Astrocyte of the hippocampus (primary cell): ENCODE measurements around the gene FGF1.

ENCODE experiments used
- DNase-seq: peaks from one replicate; pipeline ENCODE4 v3.0.0; 2011; ENCODE audit warnings: low read depth, low spot score

The FGF1 gene

DNA sequence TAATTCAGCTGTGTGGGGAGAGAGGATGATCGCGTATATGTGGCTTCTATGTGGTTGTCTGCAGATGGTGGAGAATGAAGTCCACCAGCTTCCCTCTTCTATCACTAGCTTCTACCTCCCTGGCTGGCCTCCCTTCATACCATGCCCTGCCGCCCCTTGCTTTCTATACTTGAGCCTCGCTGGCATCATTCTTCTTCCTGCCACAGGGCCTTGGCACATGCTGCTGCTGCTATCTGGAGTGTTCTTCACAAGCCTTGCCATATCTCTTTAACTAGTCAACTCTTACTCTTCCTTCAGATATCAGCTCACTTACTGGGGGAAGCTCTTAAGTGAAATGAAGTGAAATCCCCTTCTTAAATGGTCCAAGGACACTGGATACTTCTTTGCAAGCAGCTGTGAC is 100.4 kb downstream of the FGF1 start:
- DNase-seq: no peak

DNA sequence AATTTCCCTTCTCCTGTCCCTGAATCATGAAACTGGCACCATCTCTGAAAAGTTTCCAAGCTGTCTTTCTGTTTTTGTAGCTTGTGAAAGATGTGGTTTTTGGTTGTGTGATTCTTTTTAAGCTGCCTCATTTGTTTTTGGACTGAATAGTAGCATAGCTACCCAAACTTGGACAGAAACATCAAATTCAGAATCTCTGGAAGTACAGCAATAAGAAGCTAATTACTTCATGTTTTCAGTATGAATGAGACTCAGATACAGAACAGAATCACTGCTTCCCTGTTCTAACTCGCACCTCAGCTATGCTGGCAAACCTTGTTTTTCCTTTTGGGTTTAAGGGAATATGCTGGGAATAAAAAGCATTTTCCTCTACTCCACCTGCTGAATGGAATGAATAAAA is 101.0 kb downstream of the FGF1 start:
- DNase-seq: peak; percentile 73

DNA sequence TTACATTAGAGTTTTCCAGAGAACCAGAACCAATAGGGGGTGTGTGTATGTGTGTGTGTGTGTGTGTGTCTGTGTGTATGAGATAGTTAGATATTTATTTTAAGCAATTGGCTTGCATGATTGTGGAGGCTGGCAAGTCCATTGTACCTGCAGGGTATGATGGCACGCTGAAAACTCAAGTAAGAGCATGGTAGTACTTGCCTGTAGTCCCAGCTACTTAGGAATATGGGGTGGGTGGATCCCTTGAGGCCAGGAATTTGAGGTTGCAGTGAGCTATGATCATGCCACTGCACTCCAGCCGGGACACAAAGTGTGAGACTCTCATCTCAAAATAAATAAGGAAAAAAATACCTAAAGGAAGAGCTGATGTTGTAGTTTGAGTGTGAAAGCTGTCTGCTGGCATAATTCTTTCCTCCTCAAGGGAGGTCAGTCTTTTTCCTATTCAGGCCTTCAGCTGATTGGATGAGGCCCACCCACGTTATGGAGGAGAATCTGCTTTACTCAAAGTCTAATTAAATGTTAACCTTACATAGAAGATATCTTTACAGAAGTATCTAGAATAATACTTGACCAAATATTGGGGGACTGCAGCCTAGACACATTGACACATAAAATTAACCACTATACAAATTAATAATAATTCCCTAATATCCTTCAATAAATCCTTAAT is 107.6 kb downstream of the FGF1 start:
- no peak for DNase-seq

DNA sequence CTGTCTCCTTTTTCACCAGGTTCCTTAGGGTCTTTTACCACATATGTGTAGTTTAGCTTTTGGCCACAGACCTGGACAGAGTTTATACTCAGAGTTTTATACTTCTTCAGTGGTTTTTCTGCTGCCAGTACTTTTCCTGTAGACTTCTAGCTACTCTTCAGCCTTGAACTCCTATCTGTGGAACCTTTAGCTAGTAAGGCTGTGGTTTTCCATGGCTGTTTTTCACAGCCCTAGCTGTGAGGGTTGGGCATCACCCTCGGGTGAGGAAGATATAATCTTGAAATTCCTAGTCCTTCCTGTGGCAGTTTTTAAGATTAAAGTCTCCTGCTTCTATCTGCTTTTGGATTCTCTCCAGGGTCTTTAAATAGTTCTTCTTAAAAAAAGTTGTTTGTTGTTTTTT is 109.1 kb downstream of the FGF1 start:
- DNase-seq: no peak

DNA sequence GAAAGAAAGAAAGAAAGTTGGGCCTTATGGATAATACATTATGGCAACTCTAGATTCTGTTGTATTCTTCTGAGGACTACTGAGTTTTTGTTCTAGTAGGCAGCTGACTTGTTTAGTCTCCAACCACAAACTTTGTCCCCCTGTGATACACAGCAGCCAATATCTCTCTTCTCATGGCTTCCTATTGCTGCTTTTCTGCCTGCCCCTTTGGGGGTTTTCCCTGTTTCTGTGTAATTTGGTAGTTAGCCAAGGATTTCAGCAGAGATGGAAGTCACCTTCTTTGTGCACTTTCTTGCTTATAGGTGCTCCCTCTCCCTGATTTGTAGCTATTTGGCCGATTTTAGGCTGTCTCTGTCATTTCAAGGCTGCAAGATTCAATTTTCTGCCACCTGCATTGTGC is 109.6 kb downstream of the FGF1 start:
- DNase-seq: no peak

DNA sequence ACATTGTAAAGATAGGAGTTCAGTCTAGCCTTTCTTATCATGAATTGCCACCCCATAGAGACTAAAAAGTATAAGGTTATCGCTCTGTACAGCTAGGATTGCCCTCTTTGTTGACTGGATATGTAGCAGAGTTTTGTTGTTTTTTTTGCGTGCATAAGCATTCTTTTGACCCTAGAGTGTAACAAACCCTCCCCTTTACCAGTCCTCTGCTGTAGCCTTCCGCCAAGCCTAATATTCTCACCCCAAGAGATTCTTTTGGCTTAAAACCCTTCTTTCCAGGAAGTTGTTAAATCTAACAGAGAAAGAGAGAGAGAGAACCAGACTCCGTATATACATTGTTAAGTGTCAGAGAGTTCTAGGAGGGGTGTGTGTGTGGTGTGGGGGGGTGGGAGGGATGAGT is 113.9 kb downstream of the FGF1 start:
- no peak for DNase-seq

DNA sequence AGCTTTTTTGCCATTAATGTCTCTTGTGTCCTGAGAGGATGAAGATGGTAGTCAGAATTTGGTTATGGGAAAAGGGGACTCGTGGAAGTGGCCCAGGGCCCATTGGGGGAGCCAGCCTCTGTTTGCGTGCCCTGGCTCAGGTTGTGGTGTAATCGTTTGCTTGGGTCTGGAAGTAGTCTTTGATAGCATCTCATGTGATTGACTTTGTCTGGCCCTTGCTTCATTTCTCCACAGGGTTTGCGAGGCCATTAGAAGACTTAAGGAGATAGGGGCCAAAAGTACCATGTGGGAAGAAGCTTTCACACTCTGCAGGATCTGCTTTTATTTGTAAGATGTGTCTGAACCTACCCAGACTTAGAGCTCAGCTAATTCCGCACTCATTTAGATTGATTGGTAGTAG is 114.5 kb downstream of the FGF1 start:
- DNase-seq: no peak

DNA sequence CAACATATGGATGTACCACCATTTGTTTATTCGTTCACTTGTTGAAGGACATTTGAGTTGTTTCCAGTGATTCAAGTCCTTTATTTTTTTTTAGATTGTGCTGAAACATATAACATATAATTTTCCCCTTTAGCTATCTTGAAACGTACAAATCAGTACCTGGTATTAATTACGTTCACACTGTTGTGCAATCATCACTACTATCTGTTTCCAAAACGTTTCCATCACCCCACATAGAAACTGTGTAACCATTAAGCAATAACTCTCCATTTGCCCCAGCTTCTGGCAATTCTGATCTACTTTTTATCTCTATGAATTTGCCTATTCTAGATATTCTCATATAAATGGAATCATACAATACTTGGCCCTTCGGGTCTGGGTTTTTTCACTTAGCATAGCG is 116.0 kb downstream of the FGF1 start:
- no peak for DNase-seq

DNA sequence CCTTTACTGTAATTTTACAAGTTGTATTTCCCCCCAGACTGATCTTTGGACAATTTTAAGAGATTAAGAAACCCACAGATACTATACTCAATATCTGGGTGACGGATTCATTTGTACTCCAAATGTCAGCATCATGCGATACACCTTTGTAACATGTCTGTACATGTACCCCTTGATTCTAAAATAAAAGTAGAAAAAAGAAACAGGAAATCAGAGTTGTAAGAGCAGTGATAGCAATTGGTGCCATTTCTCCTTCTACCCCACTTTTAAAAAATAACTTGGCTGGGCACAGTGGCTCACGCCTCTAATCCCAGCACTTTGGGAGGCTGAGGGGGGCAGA is 116.9 kb downstream of the FGF1 start:
- DNase-seq: no peak

DNA sequence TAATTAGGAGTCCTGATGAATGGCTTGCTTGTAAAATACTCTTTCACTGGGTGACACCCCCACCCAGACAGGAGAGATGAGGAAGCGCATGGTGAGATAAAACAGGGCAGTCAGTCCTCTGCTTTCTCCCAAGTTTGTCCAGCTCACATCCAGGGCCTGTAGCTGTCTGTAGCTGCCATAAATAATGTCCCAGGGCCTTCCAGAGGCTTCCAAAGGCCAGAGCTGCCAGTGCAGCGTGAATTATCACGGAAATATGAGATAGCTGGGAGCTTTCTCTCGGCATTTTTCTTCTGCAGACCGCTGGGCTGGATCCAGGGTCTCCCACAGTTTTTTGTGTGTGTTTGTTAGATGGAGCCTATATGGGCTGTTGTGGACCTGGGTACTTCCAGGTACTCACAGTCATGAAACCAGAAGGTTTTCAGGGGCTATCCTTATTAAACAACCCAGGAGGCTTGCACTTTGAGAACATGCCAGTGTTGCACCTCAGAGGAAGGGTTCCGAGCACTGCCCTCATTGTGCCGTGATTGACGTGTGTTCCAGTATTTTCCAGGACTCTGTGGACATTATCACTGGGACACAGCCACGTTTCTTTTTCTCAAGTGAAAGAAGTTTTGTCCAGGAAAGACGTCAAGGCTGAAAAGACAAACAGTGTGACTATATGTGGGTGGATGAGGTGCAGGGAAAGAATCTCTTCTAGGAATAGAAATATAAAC is 117.5 kb downstream of the FGF1 start:
- DNase-seq: peak; percentile 33

DNA sequence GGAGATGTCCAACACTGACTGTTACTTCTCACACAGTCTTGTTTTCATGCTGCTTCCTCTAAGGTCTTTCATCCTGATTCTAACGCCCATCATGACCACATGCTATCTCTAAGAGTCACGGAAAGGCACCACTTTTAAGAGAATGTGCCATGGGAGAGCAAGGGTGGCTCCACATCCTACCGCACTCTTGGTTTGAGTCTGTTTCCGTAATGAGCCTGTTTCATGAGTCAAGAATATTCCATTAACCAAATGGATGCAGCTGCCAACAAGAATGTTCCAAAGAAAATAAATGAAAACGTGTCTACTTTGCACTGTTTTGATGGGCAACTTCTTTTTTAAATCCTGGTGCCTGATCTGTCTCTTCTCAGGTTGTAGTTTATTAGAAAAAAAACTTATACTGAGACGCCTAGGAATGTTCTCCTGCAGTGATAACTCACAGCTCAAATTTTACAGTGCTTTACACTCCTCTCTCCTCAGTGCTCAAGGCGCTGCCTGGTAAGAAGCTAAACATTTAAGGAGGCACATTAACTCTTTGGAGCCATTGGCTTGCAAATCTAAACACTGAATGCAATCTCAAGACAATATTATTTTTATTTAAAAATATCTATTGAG is 124.3 kb downstream of the FGF1 start:
- DNase-seq: peak; percentile 70

DNA sequence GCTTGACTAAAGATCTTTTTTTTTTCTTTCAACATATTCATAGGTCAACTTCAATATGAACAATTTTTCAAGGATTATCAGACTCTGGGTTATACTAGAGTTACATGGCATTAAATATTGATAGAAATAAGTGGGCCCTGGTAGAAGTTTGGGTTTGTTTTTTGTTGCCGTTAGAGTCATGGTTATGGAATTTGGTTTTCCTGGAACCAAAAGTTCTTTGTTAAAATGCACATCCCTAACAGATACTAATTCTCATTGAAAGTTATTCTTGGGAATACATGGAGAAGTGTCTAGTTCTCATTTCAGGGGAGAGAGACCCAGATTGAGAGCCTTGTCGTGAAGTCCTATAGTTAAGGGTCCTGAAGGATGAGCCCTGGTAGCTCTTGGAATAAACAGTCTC is 124.9 kb downstream of the FGF1 start:
- peak; percentile 30 for DNase-seq

DNA sequence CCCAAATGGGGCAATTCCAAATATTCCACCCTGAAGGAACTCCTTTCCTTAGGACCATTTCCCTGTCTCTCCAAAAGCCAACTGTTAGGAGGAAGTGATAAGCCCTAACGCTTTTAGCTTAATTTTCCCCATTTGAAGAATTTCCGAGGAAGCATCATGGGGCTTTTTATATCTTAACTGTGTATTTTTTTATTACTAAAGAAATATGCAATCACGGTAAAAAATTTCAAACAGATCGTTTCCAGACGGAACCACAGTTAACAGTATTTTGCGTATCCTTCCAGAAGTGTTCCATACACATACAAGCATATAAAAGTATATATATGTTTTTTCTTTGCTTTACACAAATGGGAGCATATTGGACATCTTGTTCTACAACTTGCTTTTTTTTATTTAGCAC is 133.8 kb downstream of the FGF1 start:
- DNase-seq: no peak

DNA sequence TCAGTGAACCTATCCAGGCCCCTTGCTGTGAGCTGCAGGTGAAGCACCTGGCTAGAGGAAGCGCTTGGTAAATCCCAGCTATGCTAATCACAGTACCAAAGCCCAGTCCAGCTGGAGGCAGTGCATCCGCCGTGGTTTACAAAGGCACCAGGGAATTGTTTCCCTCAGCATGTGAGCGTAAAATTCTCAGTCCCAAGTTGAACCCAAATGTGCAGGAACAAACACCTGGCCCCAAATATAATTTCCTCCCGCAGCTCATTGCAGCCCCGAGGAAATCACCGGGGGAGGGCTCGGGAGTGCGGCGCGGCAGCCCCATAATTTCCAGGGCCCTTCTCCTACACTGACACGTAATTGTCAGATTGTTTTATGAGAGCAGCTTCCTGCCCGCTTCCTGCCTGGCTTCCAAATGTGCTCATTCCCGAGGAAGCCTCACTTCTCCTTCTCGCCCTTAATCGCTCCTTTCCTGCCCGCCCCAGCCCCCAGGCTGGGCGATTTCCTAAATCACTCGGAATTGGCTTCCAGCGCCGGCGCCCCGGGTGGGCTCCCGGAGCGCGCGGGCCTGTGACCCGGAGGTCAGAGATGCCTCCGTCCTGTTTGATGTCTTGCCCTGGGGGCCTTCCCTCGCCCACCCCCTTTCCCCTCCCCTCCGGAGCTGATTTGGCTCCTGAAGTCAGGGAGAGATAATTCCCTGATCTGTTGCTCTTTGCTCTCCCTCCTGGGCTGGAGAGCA is 134.4 kb downstream of the FGF1 start:
- DNase-seq: peak; percentile 21

DNA sequence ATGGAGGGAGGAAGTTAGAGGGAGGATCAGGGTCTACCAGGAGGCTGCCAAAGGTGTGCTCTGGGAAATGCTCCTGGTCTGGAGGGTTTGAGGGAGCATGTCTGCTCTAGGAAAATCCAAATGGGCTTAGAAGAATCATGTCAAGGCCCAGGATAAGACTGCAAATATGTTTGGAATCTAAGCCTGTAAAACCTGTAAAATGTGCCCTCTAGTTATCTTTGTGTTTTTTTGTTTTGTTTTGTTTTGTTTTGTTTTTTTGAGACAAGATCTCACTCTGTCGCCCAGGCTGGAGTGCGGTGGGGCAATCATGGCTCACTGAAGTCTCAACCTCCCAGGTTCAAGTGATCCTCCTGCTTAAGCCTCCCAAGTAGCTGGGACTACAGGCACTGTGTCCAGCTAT is 135.4 kb downstream of the FGF1 start:
- DNase-seq: no peak

DNA sequence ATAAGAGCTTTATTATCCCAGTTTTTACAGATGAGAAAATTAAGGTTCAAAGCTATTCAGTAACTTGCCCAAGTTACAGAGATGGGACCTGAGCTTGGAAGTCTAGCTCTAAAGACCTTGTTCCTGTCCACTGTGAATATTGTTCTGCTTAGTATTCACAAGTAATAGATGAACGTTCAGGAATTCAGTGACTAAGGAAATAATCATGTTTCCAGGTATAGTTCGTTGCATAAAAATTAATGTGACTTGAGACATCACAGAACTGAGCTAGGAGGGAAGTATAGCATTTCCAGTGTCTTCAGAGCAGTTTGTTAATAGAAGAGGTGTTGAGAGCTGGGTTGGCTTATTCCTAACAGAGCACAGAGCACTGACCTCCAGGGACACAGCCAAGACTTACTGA is 136.1 kb downstream of the FGF1 start:
- no peak for DNase-seq

DNA sequence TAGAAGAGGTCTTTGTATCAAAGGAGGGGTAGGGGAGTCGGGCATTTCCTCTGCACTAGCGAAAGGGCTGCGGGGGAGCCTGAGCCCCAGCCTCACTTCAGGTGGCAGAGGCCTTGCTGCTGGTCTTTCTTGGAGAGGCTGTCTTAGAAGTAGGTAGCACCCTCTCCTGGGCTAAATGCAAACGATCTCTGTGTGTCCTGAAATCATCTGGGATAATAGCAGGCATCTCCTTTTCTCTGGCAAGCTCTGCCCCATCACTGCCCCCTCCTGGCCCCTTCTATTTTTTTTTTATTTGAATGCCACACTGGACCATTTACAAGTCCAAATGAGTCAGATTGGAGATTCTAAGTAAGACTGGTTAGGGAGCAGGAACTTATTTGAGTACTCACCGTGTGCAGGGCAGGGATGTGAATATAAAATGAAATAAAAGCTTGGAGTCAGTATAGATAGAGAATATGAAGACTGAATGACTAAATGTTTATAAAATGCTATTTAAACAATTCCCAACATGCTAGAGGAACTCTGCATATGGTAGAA is 137.1 kb downstream of the FGF1 start:
- DNase-seq: peak; percentile 96

DNA sequence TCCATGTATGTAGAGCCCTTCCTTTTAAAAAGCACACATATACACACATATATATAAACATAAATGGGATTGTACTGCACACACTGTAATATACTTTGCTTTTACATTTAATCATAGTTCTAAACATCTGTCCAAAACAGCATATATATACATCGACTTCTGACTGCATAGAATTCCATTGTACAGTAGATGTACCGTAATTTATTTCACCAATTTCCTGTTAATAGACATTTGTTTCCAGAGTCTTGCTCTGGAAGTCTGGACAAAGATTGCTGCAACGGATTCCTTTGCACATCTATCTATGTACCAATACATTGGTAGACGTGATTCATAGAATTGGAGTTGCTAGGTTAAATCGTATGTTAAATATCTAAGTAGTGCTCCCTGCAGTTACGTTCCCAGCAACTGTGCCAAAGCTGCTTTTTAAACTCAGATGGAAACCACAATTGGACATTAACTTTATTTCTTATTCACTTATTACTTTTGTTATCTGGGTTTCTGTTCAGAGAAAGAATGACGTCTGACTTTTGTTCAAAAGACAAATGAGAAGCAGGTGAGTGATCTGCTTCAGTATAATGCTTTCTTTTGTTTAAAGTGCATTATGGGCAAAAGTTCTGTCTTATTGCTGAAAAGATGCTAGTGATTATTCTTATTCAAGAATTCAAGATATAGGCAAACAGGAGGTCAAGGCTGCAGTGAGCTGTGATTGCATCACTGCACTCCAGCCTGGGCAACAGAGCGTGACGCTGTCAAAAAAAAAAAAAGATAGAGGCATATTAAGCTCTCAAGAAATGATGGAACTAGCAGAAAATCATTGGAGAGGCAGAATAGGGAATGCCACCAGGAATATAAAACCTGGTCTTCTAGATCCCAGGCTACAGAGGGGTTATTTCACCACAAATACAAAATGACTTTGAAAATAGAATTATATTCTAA is 138.2 kb downstream of the FGF1 start:
- no peak for DNase-seq

DNA sequence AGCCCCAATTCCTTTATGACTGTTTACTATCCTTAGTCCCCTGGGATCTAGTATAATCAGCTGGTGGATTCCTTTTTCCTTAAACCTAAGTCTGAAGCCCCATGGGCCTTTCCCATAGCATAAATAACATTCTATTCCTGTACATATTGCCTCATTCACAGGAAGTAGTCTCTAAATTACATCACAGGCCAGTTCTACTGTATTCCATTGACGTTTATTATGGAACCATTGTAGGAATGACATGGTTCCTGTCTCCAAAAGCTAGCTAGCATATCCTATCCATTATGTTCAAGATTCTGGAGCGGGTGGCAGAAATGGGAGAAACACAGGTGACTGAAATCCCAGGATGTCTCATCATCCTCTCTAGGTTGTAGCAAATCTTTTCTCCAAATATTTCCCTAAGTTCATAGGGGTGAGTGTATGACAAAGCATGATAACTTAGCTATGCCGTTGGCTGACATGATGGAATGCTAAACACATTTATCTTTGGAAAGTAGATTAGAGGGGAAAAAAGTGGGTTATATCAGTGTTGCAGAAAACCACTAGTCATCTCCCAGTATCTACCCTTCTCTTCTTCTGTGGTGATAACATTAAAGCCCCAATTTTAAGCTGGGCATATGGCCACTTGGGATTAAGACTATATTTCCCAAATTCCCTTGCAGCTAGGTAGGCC is 140.1 kb downstream of the FGF1 start:
- no peak for DNase-seq

DNA sequence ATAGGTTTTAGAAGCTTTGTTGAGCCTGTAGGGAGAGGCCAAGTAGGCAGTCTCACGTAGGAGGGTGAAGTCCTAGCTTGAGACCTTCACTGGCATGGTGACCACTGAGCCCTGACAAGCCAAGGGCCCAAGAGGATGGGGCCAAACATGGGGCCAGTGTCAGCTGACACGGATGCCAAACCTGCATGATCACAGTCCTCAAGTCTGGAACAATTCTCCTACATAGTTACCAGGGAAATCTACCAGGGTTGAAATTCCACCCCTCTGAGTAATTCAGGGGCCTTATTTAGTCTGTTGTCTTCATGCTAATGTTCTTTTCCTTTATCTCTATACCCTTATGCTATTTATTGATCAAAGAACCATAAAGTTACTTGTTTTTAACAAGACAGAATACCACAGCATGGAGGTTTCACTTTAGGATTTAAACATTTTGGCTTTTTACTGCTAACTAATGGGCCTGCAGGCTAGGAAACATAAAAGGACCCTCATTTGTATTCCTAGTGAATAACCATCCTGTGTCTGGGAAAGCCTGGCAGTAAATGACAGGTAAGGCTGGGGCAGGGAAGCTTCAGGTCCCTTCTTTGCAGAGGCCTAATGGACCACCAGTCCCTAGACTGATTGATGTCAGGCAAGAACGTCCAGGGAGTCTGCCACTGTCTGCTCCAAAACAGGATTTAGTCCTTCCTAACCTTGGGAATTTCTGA is 140.8 kb downstream of the FGF1 start:
- DNase-seq: peak; percentile 78
